ENCODE data around the gene DCPS.
"Not testable (repeated sequence)": the region's sequence is repeated elsewhere in the genome, so short reads cannot be mapped to it uniquely, and the experiment has no call there.

DCPS gene
- 4.6 to 22.9 (median 14.1) reads per million in 17 experiments for total RNA-seq

- peak; percentile 91 to 96 (median 94) for DNase-seq
Observed at GRCh38 chr11:126303623-126304456, at the start of gene DCPS. Gene DCPS, plus strand, starts transcription at chr11:126304060. Its CDS starts 21 bp downstream, at chr11:126304081.

- no peak for DNase-seq
Observed at GRCh38 chr11:126254819-126255218, 49.0 kb upstream of the DCPS start.

GRCh38 chr11:126255507-126255906, 48.4 kb upstream of the DCPS start:
- DNase-seq, result not testable (repeated sequence)

GRCh38 chr11:126256216-126256615, 47.6 kb upstream of the DCPS start:
- DNase-seq, result no peak

- no peak for DNase-seq
Observed at GRCh38 chr11:126257144-126257543, 46.7 kb upstream of the DCPS start.

- DNase-seq, result no peak
Observed at GRCh38 chr11:126257764-126258163, 46.1 kb upstream of the DCPS start.

GRCh38 chr11:126262216-126262615, 41.6 kb upstream of the DCPS start:
- no peak for DNase-seq

- DNase-seq, result no peak
Observed at GRCh38 chr11:126263489-126263888, 40.4 kb upstream of the DCPS start.

- DNase-seq, result peak in 1 of 4 experiments; percentile 20
Observed at GRCh38 chr11:126265811-126266210, 38.0 kb upstream of the DCPS start.

GRCh38 chr11:126267650-126268049, 36.2 kb upstream of the DCPS start:
- no peak for DNase-seq

GRCh38 chr11:126268361-126268707, 35.5 kb upstream of the DCPS start:
- DNase-seq, result peak in 1 of 4 experiments; percentile 11

GRCh38 chr11:126268708-126269579, 34.9 kb upstream of the DCPS start, which contains the start of the genes FOXRED1 and SRPRA:
Gene FOXRED1, plus strand, starts transcription at chr11:126269154. Its CDS starts 53 bp downstream, at chr11:126269207.
Gene SRPRA, minus strand, starts transcription at chr11:126268895. Its CDS starts 91 bp downstream, at chr11:126268804.
- DNase-seq, result peak; percentile 99 to 100 (median 100)

- no peak for DNase-seq
Observed at GRCh38 chr11:126277322-126277721, 26.5 kb upstream of the DCPS start.

- DNase-seq, result no peak
Observed at GRCh38 chr11:126277780-126278179, 26.1 kb upstream of the DCPS start.

- DNase-seq, result no peak
Observed at GRCh38 chr11:126279191-126279590, 24.7 kb upstream of the DCPS start.

- DNase-seq, result peak; percentile 43 to 67 (median 65)
Observed at GRCh38 chr11:126280595-126280994, 23.3 kb upstream of the DCPS start.

GRCh38 chr11:126281245-126281644, 22.6 kb upstream of the DCPS start:
- no peak for DNase-seq

GRCh38 chr11:126281666-126282175, 22.1 kb upstream of the DCPS start:
- no peak for DNase-seq

GRCh38 chr11:126282361-126282735, 21.5 kb upstream of the DCPS start:
- DNase-seq, result peak; percentile 37 to 69 (median 60)

GRCh38 chr11:126282736-126283591, 20.9 kb upstream of the DCPS start, which contains the start of gene TIRAP:
Gene TIRAP, plus strand, starts transcription at chr11:126283093. Its CDS starts 7,802 bp downstream, at chr11:126290895.
- DNase-seq, result peak; percentile 64 to 88 (median 74)

- peak; percentile 80 to 92 (median 88) for DNase-seq
Observed at GRCh38 chr11:126284829-126285228, 19.0 kb upstream of the DCPS start.

GRCh38 chr11:126288237-126288636, 15.6 kb upstream of the DCPS start:
- no peak for DNase-seq
